ENCODE data around the gene CACNA1C. TPM values are rescaled to one million over a fixed set of nuclear protein-coding genes. Genes with fewer than 3 reads are reported as not detected.

The CACNA1C gene
- total RNA-seq, 2 donors from 2014 or later: 0.86 to 6.3 TPM

DNA sequence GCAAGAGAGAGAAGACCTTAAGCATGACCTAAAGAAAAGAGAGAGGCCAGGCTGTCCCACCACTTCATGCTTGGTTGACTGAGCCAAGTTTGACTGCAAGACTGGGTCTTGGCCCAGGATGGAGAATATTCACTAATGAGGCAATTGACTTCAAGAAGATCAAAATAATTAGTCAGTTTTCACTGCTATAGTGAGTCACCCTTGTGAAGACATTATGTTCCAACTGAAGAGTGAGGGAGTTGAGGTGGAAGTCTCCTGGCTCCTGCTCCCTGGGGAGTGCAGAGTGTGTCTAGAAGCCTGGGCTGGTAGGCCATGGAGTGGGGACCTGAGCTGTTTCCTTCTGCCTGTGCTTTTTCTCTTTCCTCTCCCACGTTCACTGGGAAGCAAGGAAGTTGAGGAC is 117.6 kb downstream of the CACNA1C start:
- no peak for DNase-seq
- H3K4me3 Mint-ChIP-seq: no peak overlapping the region
- Histone ChIP-seq H3K4me3 (ENCODE audit: low read length) (no peak overlapping the region), H3K36me3 (ENCODE audit: control insufficient read depth, insufficient read depth, low read length) (no peaks in the 10 kb centered on the region), H3K27me3 (ENCODE audit: control insufficient read depth, insufficient read depth, low read length, poor library complexity, severe bottlenecking) (no peaks in the 10 kb centered on the region), H3K9me3 (ENCODE audit: control insufficient read depth, low read length) (peaks cover 19% of the 10 kb centered on the region), H3K4me1 (ENCODE audit: control insufficient read depth, insufficient read depth, low read length) (peaks cover 23% of the 10 kb centered on the region), H3K9ac (ENCODE audit: extremely low read depth, low read length, poor library complexity, severe bottlenecking) (no peak overlapping the region), H3K27ac (ENCODE audit: low read depth, low read length) (no peak overlapping the region)
- peaks cover 17% of the 10 kb centered on the region for H3K9me3 Mint-ChIP-seq
- peaks cover 3% of the 10 kb centered on the region for H3K27me3 Mint-ChIP-seq (ENCODE audit: insufficient read depth)
- no peak overlapping the region for H3K27ac Mint-ChIP-seq
- peaks cover 43% of the 10 kb centered on the region for H3K4me1 Mint-ChIP-seq
- TF ChIP-seq, protein P1, sequence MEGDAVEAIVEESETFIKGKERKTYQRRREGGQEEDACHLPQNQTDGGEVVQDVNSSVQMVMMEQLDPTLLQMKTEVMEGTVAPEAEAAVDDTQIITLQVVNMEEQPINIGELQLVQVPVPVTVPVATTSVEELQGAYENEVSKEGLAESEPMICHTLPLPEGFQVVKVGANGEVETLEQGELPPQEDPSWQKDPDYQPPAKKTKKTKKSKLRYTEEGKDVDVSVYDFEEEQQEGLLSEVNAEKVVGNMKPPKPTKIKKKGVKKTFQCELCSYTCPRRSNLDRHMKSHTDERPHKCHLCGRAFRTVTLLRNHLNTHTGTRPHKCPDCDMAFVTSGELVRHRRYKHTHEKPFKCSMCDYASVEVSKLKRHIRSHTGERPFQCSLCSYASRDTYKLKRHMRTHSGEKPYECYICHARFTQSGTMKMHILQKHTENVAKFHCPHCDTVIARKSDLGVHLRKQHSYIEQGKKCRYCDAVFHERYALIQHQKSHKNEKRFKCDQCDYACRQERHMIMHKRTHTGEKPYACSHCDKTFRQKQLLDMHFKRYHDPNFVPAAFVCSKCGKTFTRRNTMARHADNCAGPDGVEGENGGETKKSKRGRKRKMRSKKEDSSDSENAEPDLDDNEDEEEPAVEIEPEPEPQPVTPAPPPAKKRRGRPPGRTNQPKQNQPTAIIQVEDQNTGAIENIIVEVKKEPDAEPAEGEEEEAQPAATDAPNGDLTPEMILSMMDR (conservative IDR thresholded peaks at IDR 0.05): no peak
- WGBS, 2 experiments (ENCODE audit: insufficient coverage in 1 of 2, insufficient read length in 1 of 2): 100% methylated on average over 1 of the region's 1 CpG; no CpG with 5 or more reads in 1 of the 2 experiments
- H3K36me3 Mint-ChIP-seq (ENCODE audit: low read depth): no peaks in the 10 kb centered on the region

GRCh38 chr12:2171672-2172426 is 119.1 kb downstream of the CACNA1C start:
- H3K27ac ChIP-seq (ENCODE audit: low read depth, low read length): no peak overlapping the region
- no peaks in the 10 kb centered on the region for H3K36me3 Mint-ChIP-seq (ENCODE audit: low read depth)
- peak overlapping the region; percentile 40 for H3K27ac Mint-ChIP-seq
- peaks cover 19% of the 10 kb centered on the region for H3K4me1 ChIP-seq (ENCODE audit: control insufficient read depth, insufficient read depth, low read length)
- 74 to 84% methylated on average over 7 to 11 of the region's 11 CpGs for WGBS, 2 experiments (ENCODE audit: insufficient coverage in 1 of 2, insufficient read length in 1 of 2)
- peaks cover 11% of the 10 kb centered on the region for H3K9me3 Mint-ChIP-seq
- H3K27me3 ChIP-seq (ENCODE audit: control insufficient read depth, insufficient read depth, low read length, poor library complexity, severe bottlenecking): no peaks in the 10 kb centered on the region
- H3K9ac ChIP-seq (ENCODE audit: extremely low read depth, low read length, poor library complexity, severe bottlenecking): peak overlapping the region; percentile 12
- H3K4me3 Mint-ChIP-seq: no peak overlapping the region
- H3K27me3 Mint-ChIP-seq (ENCODE audit: insufficient read depth): peaks cover 9% of the 10 kb centered on the region
- peaks cover 16% of the 10 kb centered on the region for H3K9me3 ChIP-seq (ENCODE audit: control insufficient read depth, low read length)
- H3K4me3 ChIP-seq (ENCODE audit: low read length): peak overlapping the region; percentile 15
- H3K36me3 ChIP-seq (ENCODE audit: control insufficient read depth, insufficient read depth, low read length): no peaks in the 10 kb centered on the region
- H3K4me1 Mint-ChIP-seq: peaks cover 28% of the 10 kb centered on the region
- DNase-seq: peak; percentile 80
- TF ChIP-seq, protein P1 (conservative IDR thresholded peaks at IDR 0.05): no peak

GRCh38 chr12:2172491-2173214 is 119.9 kb downstream of the CACNA1C start:
- H3K36me3 Mint-ChIP-seq (ENCODE audit: low read depth): no peaks in the 10 kb centered on the region
- 76 to 92% methylated on average over 7 to 12 of the region's 12 CpGs for WGBS, 2 experiments (ENCODE audit: insufficient coverage in 1 of 2, insufficient read length in 1 of 2)
- Histone ChIP-seq H3K36me3 (ENCODE audit: control insufficient read depth, insufficient read depth, low read length) (no peaks in the 10 kb centered on the region), H3K27ac (ENCODE audit: low read depth, low read length) (no peak overlapping the region), H3K9ac (ENCODE audit: extremely low read depth, low read length, poor library complexity, severe bottlenecking) (no peak overlapping the region), H3K9me3 (ENCODE audit: control insufficient read depth, low read length) (peaks cover 8% of the 10 kb centered on the region), H3K27me3 (ENCODE audit: control insufficient read depth, insufficient read depth, low read length, poor library complexity, severe bottlenecking) (no peaks in the 10 kb centered on the region), H3K4me3 (ENCODE audit: low read length) (peak overlapping the region; percentile 15), H3K4me1 (ENCODE audit: control insufficient read depth, insufficient read depth, low read length) (peaks cover 19% of the 10 kb centered on the region)
- peaks cover 14% of the 10 kb centered on the region for H3K27me3 Mint-ChIP-seq (ENCODE audit: insufficient read depth)
- no peak for DNase-seq
- peaks cover 3% of the 10 kb centered on the region for H3K9me3 Mint-ChIP-seq
- no peak overlapping the region for H3K4me3 Mint-ChIP-seq
- H3K27ac Mint-ChIP-seq: peak overlapping the region; percentile 35
- TF ChIP-seq, protein P1 (conservative IDR thresholded peaks at IDR 0.05): no peak
- H3K4me1 Mint-ChIP-seq: peaks cover 27% of the 10 kb centered on the region

Measured in endodermal cell (in vitro differentiated cells).